Nephron progenitor cell (in vitro differentiated cells): ENCODE results near the gene EXOC3.
"Not testable (repeated sequence)": the region's sequence is repeated elsewhere in the genome, so short reads cannot be mapped to it uniquely, and the experiment has no call there.

Source experiments
- DNase-seq: peaks from one replicate; pipeline ENCODE4 v3.0.0; 2021
- H3K27ac Mint-ChIP-seq: 2 replicates; pipeline ENCODE4 v1.8.0; 2021; ENCODE audit warnings: mild to moderate bottlenecking, moderate library complexity, mixed read lengths
- H3K27me3 Mint-ChIP-seq: 2 replicates; pipeline ENCODE4 v1.8.0; 2021; ENCODE audit warnings: mild to moderate bottlenecking, low read depth, mixed read lengths; ENCODE audit not compliant: poor library complexity
- H3K36me3 Mint-ChIP-seq: 2 replicates; pipeline ENCODE4 v1.8.0; 2021; ENCODE audit warnings: low read depth, mixed read lengths
- H3K4me1 Mint-ChIP-seq: 2 replicates; pipeline ENCODE4 v1.8.0; 2021; ENCODE audit warnings: mixed read lengths
- H3K4me3 Mint-ChIP-seq: 2 replicates; pipeline ENCODE4 v1.8.0; 2021; ENCODE audit warnings: mild to moderate bottlenecking, moderate library complexity, mixed read lengths
- H3K9me3 Mint-ChIP-seq: 2 replicates; pipeline ENCODE4 v1.8.0; 2021; ENCODE audit warnings: mild to moderate bottlenecking, moderate library complexity, mixed read lengths
- CTCF ChIP-seq: fragments of 200-600 bp; sonication (generic); IDR thresholded peaks from 2 replicates; pipeline ENCODE4 v1.5.0; 2021; ENCODE audit warnings: antibody characterized with exemption

The EXOC3 gene

DNA sequence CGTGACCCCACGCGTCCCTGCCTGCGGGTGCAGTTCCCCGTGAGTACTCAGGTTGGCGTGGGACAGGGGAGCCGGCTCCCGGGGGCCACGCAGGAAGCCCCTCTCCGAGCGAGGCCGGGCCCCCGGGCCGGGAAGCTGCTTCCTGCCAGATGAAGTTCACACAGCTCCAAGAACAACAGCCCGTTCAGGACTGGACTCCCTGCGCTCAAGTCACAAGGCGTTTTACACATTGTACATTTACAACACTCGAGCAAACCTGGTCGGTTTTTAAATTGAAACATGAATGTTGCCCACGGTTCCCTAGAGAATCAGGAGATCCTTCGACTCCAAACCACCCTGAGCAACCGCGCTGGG is 58.8 kb downstream of the EXOC3 start:
- peaks cover 18% of the 10 kb centered on the region for H3K4me1 Mint-ChIP-seq
- TF ChIP-seq CTCF, result no peak
- no peak overlapping the region for H3K4me3 Mint-ChIP-seq
- peaks cover 3% of the 10 kb centered on the region for H3K9me3 Mint-ChIP-seq
- peaks cover 89% of the 10 kb centered on the region for H3K27me3 Mint-ChIP-seq
- DNase-seq, result no peak
- no peak overlapping the region for H3K27ac Mint-ChIP-seq
- H3K36me3 Mint-ChIP-seq, result no peaks in the 10 kb centered on the region

GRCh38 chr5:502325-503079 is 59.5 kb downstream of the EXOC3 start:
- DNase-seq, result peak; percentile 19
- H3K36me3 Mint-ChIP-seq, result no peaks in the 10 kb centered on the region
- no peak overlapping the region for H3K4me3 Mint-ChIP-seq
- TF ChIP-seq CTCF, result no peak
- peaks cover 82% of the 10 kb centered on the region for H3K27me3 Mint-ChIP-seq
- H3K27ac Mint-ChIP-seq, result no peak overlapping the region
- H3K4me1 Mint-ChIP-seq, result peaks cover 18% of the 10 kb centered on the region
- H3K9me3 Mint-ChIP-seq, result peaks cover 3% of the 10 kb centered on the region

DNA sequence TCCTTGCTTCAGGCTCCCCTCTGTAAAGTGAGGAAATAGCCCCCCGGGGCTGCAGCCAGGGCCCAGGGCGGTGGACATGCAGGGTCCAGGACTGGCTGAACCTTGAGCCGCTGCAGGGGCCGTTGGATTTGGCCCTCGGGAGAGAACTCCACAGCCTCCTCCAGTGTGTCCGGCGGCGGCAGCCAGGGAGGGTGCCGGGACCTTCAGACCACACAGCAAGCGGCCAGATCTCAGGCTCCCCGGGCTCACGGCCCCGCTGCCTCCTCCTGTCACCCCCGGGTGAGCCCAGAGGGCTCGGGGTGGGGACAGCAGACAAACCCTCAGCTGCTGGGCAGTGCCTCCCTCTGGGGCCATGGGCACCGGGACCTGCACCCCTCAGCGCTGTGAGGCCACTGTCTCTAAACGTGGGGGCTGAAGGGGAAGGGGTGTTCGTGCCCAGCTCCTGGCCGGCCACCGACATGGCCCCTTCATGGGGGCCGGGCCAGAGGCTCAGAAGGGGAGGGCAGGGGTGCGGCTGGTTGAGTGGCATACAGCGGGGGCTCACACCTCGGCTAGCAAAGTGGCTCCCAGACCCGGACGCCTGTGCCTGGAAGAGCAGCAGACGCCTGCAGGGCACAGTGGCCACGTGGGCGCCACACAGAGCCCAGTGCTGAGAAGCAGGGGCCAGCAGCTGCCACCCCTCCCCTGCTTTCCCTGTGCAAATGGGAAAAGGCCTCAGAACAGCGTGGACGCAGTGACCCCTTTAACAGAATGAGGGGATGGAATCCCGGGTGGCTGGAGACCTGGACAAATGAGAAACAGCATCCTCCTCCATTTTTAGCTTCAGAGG is 61.6 kb downstream of the EXOC3 start:
- Mint-ChIP-seq H3K4me3 (no peak overlapping the region), H3K9me3 (peaks cover 3% of the 10 kb centered on the region), H3K36me3 (no peaks in the 10 kb centered on the region), H3K27me3 (peaks cover 73% of the 10 kb centered on the region), H3K27ac (no peak overlapping the region), H3K4me1 (peaks cover 12% of the 10 kb centered on the region)
- TF ChIP-seq CTCF, result no peak
- DNase-seq, result peak; percentile 10

DNA sequence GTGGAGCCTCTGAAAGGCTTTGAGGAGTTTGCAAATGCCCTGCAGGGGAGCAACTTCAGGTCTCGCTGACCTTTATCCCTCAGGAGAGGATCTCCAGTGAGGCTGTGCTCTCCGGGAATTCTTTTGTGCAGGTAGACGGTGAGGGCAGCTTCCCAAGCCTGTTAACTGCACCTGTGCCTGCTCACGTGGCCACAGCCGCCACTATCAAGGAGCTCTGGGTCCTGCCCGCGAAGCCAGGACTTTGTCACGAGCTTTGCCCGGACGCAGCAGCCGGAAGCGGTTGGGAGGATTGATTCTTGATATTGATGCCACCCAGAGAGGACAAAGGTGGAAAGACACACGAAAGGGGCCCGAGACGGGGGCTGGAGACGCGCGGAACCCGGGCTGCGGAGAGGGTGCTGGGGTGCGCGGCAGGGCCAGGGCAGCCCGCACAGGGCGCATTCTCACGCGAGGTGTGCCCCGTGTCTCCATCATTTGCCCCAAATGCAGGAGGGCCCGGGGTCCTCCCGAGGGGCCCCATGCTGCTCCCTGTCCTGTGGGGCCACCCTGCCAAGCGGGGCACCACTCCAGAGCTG is 63.1 kb downstream of the EXOC3 start:
- Mint-ChIP-seq H3K36me3 (no peaks in the 10 kb centered on the region), H3K4me3 (no peak overlapping the region), H3K4me1 (peaks cover 8% of the 10 kb centered on the region), H3K9me3 (peaks cover 3% of the 10 kb centered on the region), H3K27ac (no peak overlapping the region), H3K27me3 (peaks cover 76% of the 10 kb centered on the region)
- no peak for DNase-seq
- TF ChIP-seq CTCF, result no peak

DNA sequence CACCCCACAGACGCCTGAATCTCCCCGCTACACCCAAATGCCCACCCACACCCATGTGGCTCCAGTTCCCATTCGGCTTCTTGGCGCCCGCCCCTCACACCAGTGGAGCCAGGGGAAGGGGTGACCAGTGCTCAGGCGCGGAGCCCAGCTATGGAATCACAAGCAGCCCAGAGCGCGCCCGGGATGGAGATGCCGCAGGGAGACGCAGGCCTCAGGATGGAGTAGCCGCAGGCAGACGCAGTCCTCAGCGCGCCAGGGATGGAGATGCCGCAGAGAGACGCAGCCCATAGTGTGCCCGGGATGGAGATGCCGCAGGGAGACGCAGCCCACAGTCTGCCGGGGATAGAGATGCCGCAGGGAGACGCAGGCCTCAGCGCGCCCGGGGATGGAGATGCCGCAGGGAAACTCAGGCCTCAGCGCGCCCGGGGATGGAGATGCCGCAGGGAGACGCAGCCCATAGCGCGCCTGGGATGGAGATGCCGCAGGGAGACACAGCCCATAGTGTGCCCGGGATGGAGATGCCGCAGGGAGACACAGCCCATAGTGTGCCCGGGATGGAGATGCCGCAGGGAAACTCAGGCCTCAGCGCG is 65.1 kb downstream of the EXOC3 start:
- H3K27me3 Mint-ChIP-seq, result peaks cover 74% of the 10 kb centered on the region
- H3K4me3 Mint-ChIP-seq, H3K4me1 Mint-ChIP-seq, H3K9me3 Mint-ChIP-seq, H3K27ac Mint-ChIP-seq, H3K36me3 Mint-ChIP-seq, DNase-seq: not testable (repeated sequence)

DNA sequence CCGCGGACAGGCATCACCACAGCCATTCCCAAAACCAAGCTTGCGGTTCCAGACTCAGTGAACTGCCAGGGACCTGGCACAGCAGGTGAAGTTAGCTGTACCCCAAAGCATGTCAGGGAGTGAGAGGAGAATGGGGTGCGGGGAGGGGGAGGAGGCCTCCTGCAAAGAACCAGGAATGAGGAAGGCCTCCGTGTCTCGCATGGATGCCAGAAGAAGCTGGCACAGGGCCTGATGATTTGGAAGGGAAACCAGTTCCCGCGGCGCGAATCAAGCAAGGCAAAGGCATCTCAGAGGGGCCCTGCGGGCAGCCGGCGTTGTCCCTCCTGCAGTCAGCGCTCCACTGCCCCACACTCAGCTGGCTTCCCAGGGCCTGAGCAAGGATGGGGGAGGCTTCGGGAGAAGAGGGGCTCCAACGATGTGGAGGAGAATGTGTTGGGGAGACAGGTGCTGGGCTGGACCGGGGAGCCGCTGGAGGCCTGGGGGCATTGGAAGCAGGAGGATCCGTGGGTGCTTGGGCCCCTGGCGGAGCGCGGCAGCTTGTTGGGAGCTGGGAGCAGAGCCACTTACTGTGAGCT is 66.7 kb downstream of the EXOC3 start:
- peak overlapping the region; percentile 66 for H3K27ac Mint-ChIP-seq
- peaks cover 71% of the 10 kb centered on the region for H3K27me3 Mint-ChIP-seq
- no peak overlapping the region for H3K4me3 Mint-ChIP-seq
- no peak for DNase-seq
- H3K4me1 Mint-ChIP-seq, result peaks cover 11% of the 10 kb centered on the region
- H3K9me3 Mint-ChIP-seq, result no peaks in the 10 kb centered on the region
- no peak for TF ChIP-seq CTCF
- H3K36me3 Mint-ChIP-seq, result no peaks in the 10 kb centered on the region
